Testis (tissue), 3 donors: Measurements from ENCODE around the gene MUC5AC. TPM values are rescaled to one million over a fixed set of nuclear protein-coding genes. Genes with fewer than 3 reads are reported as not detected.
"Not testable (repeated sequence)": the region's sequence is repeated elsewhere in the genome, so short reads cannot be mapped to it uniquely, and the experiment has no call there.

Experiments
- DNase-seq: peaks from one replicate; pipeline ENCODE4 v3.0.0-alpha.2; 2019
- H3K27ac ChIP-seq, 2 donors: fragments of 200-600 bp; sonication (generic); one replicate each; pipeline ENCODE4 v1.5.1; 2019
- H3K27me3 ChIP-seq: fragments of 200-600 bp; sonication (generic); one replicate; pipeline ENCODE4 v1.5.1; 2019
- H3K36me3 ChIP-seq: fragments of 200-600 bp; sonication (generic); one replicate; pipeline ENCODE4 v1.5.1; 2017; ENCODE audit warnings: low read depth; ENCODE audit errors: missing control alignments
- H3K4me1 ChIP-seq: fragments of 200-600 bp; sonication (generic); one replicate; pipeline ENCODE4 v1.5.1; 2019
- H3K4me3 ChIP-seq, 2 donors: fragments of 200-600 bp; sonication (generic); one replicate each; pipeline ENCODE4 v1.5.1; 2017 to 2019
- H3K9me3 ChIP-seq: fragments of 200-600 bp; sonication (generic); one replicate; pipeline ENCODE4 v1.5.1; 2017
- POLR2A ChIP-seq: fragments of 450-650 bp; IDR thresholded peaks from one replicate; pipeline ENCODE4 v1.6.1; 2017; ENCODE audit warnings: antibody characterized with exemption, mild to moderate bottlenecking, moderate library complexity
- WGBS, 2 donors: methylation state at CpG; one replicate each; pipeline ENCODE4 v1.1.5; 2018; 5-methylcytosine and 5-hydroxymethylcytosine counted together
- intact Hi-C: fragments of 100-400 bp; cut with DNase I; formaldehyde crosslinking; loops from one replicate; pipeline ENCODE4 v1.15.1; 2023; ENCODE audit warnings: low total_unique reads
- polyA plus RNA-seq: library from polyadenylated mRNA; stranded (reverse); fragments of 350-450 nt; fragmentation: Illumina TruSeq; extraction: RNeasy Lipid Tissue Mini Kit (QIAGEN cat#74804); gene quantifications from one replicate; pipeline ENCODE4 v1.2.3, GENCODE V29; 2014; ENCODE audit warnings: low read depth, low replicate concordance; ENCODE audit not compliant: insufficient read depth
- total RNA-seq, 2 donors: library from RNA; depleted of rRNA; stranded (reverse); fragments of >200 nt; gene quantifications; one replicate each; pipeline ENCODE4 v1.2.3, GENCODE V29; 2016
- TF ChIP-seq, protein P1 (sequence below), 3 experiments: fragments of 450-650 bp in 2 of 3; fragments of 200-600 bp in 1 of 3; sonication (generic) in 1 of 3; IDR thresholded peaks; one replicate each; pipeline ENCODE4 v1.5.1; 2016 to 2019; ENCODE audit warnings: antibody characterized with exemption in 3 of 3, mild to moderate bottlenecking in 2 of 3, moderate library complexity in 1 of 3

Gene MUC5AC
- total and polyA plus RNA-seq, 3 donors from 2014 or later, result 0.31 to 0.62 (median 0.32) TPM

DNA sequence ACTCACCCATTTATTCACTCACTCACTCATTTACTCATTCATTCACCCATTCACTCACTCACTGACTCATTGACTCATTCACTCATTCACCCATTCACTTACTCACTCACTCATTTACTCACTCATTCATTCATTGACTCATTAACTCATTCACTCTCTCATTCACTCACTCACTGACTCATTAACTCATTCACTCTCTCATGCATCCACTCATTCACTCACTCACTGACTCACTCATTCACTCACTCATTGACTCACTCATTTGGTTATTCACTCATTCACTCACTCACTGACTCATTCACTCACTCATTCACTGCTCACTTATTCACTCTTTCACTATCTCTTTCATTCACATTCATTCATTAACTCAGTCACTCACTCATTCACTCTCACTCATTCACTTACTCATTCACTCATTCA lies 2.5 kb upstream of the MUC5AC start:
- TF ChIP-seq, protein P1, sequence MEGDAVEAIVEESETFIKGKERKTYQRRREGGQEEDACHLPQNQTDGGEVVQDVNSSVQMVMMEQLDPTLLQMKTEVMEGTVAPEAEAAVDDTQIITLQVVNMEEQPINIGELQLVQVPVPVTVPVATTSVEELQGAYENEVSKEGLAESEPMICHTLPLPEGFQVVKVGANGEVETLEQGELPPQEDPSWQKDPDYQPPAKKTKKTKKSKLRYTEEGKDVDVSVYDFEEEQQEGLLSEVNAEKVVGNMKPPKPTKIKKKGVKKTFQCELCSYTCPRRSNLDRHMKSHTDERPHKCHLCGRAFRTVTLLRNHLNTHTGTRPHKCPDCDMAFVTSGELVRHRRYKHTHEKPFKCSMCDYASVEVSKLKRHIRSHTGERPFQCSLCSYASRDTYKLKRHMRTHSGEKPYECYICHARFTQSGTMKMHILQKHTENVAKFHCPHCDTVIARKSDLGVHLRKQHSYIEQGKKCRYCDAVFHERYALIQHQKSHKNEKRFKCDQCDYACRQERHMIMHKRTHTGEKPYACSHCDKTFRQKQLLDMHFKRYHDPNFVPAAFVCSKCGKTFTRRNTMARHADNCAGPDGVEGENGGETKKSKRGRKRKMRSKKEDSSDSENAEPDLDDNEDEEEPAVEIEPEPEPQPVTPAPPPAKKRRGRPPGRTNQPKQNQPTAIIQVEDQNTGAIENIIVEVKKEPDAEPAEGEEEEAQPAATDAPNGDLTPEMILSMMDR (IDR thresholded peaks at IDR 0.05), result no peak
- H3K27me3 ChIP-seq, result no peaks in the 10 kb centered on the region
- DNase-seq, result no peak
- H3K36me3 ChIP-seq, result no peaks in the 10 kb centered on the region
- no peaks in the 10 kb centered on the region for H3K4me1 ChIP-seq
- no peak overlapping the region for H3K4me3 ChIP-seq
- intact Hi-C loops, result no loop called here
- no peak overlapping the region for H3K27ac ChIP-seq
- H3K9me3 ChIP-seq, result no peaks in the 10 kb centered on the region

DNA sequence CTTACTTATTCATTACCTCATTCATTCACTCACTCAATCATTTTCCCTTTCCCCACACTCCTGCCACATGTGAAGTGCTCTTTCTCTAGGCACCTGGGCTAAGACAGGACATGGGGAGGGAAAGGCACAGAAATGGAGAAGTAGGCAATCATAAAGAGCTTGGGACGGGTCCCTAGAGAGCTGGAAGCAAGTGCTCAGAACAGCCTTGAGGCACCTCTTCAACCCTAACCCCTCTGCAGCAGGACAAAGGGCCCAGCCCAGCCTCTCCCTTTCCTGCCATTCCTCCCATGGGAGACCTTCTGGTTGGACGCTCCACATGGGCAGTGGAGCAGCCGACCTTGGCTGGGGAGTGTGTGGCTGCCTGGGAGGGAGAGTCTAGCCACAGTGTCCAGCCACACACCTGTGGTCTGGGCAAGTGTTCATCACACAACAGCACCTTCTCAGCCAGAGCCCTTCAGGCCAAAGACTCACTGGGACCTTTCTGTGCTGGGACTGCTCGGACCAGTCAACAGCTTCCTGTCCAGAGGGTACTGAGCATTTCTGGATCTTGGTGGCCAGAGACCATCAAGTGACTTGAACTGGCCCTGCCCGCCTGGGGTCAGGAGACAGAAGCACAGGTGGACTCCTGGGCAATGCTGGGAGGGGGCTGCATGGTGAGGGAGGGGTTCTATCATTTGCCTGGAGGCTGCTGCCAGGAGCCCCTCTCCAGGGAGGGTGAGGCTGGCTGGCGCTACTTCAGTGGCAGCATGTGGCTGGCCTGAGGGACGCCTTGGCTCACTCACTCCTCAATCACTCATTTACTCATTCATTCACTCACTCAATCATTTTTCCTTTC lies 1.0 kb upstream of the MUC5AC start:
- Histone ChIP-seq H3K36me3 (no peaks in the 10 kb centered on the region), H3K4me3 (no peak overlapping the region), H3K27me3 (no peaks in the 10 kb centered on the region), H3K27ac (no peak overlapping the region), H3K4me1 (no peaks in the 10 kb centered on the region), H3K9me3 (no peaks in the 10 kb centered on the region)
- TF ChIP-seq POLR2A, result no peak
- TF ChIP-seq, protein P1 (IDR thresholded peaks at IDR 0.05), result no peak
- no peak for DNase-seq
- intact Hi-C loops, result no loop called here
- WGBS, 2 donors, result 85 to 89% methylated on average over 5 to 7 of the region's 7 CpGs

DNA sequence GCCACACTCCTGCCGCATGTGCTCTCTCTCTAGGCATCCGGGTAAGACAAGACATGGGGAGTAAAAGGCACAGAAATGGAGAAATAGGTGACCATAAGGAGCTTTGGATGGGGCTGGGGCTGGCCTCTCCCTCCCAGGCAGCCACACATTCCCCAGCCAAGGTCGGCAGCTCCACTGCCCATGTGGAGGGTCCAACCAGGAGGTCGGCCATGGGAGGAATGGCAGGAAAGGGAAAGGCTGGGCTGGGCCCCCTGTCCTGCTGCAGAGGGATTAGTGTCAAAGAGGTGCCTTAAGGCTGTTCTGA lies 460 bp upstream of the MUC5AC start:
- Histone ChIP-seq H3K27ac (no peak overlapping the region), H3K4me3 (no peak overlapping the region), H3K36me3 (no peaks in the 10 kb centered on the region), H3K4me1 (no peaks in the 10 kb centered on the region), H3K27me3 (no peaks in the 10 kb centered on the region), H3K9me3 (no peaks in the 10 kb centered on the region)
- no peak for TF ChIP-seq POLR2A
- TF ChIP-seq, protein P1 (IDR thresholded peaks at IDR 0.05), result no peak
- WGBS, 2 donors, result 71 to 82% methylated on average over 4 of the region's 4 CpGs
- intact Hi-C loops, result no loop called here
- no peak for DNase-seq

DNA sequence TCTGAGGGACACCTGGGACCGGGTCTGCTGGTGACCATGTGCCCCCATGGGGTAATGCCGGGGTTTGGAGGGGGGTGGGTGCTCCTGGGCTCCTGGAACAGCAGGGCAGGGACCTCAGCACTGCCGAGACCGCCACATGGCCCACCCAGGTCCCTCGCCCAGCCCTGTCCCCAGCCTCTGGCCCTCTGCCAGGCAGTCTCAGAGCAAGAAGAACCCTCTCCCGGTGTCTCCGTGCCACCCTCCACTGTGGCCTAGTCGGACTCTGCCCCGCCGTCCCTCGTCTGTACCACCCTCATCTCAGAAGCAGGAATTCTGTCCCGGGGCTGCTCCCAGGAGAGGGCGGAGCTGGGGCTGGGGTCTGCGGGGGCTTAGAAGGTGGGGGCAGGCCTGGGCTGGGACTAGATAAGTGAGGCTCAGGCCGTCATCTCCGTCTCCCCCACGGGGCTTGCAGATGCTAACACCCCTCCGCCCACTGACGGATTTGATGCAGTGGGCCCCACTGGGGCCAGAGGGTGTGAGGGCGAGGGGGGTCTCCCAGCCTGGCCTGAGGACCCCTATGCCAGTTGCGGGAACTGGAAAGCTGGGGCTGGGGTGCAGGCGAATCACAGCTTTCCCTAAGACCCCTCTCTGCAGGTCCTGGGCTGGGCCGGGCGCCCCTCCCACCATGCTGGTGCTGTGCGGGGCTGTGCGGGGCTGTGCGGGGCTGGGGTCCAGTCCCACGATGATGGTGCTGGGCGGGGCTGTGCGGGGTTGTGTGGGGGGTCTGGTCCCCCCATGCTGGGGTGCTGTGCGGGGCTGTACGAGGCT lies 1.1 kb downstream of the MUC5AC start:
- intact Hi-C loops, result no loop called here
- TF ChIP-seq POLR2A, result no peak
- TF ChIP-seq, protein P1 (IDR thresholded peaks at IDR 0.05), result no peak
- no peaks in the 10 kb centered on the region for H3K36me3 ChIP-seq
- H3K4me1 ChIP-seq, result no peaks in the 10 kb centered on the region
- no peak overlapping the region for H3K27ac ChIP-seq
- H3K9me3 ChIP-seq, result no peaks in the 10 kb centered on the region
- H3K27me3 ChIP-seq, result no peaks in the 10 kb centered on the region
- H3K4me3 ChIP-seq, result no peak overlapping the region
- 68 to 78% methylated on average over 8 to 32 of the region's 32 CpGs for WGBS, 2 donors
- DNase-seq, result peak; percentile 12

DNA sequence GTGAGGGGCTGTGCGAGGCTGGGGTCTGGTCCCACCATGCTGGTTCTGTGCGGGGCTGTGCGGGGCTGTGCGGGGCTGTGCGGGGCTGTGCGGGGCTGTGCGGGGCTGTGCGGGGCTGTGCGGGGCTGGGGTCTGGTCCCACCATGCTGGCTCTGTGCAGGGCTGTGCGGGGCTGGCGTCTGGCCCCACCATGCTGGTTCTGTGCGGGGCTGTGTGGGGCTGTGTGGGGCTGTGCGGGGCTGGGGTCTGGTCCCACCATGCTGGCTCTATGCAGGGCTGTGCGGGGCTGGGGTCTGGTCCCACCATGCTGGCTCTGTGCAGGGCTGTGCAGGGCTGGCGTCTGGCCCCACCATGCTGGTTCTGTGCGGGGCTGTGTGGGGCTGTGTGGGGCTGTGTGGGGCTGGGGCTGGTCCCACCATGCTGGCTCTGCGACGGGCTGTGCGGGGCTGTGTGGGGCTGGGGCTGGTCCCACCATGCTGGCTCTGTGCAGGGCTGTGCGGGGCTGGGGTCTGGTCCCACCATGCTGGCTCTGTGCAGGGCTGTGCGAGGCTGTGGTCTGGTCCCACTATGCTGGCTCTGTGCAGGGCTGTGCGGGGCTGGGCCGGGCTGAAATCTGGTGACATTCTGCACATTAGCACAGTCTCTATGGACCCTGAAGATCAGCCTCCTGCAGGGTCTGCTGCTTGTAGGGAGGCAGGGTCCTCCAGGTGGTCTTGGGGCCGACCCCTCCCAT lies 1.9 kb downstream of the MUC5AC start:
- H3K27ac ChIP-seq, H3K9me3 ChIP-seq, H3K4me3 ChIP-seq, H3K27me3 ChIP-seq, intact Hi-C loops, H3K4me1 ChIP-seq, H3K36me3 ChIP-seq: not testable (repeated sequence)
- peak; percentile 9 for DNase-seq
- 73% methylated on average over 15 of the region's 24 CpGs; no CpG with 5 or more reads in 1 of the 2 donors for WGBS, 2 donors
